Measurements from ENCODE around the gene TNNC1.

GRCh38 chr3:52430416-52430810 lies 23.4 kb downstream of the TNNC1 start:
- TF ChIP-seq EZH2 (IDR thresholded peaks at IDR 0.05; ENCODE audit: low read length, missing control alignments) (no peak), CTCF (conservative IDR thresholded peaks at IDR 0.05 in 1 of 2, IDR thresholded peaks at IDR 0.05 in 1 of 2; ENCODE audit: low read depth in 1 of 2, low read length in 2 of 2) (no peak)
